Kidney (tissue), 14 donors: ENCODE results near the gene BOD1L1. TPM values are rescaled to one million over a fixed set of nuclear protein-coding genes. Genes with fewer than 3 reads are reported as not detected.

Source experiments
- DNase-seq, 5 donors: peaks; one replicate each; pipeline ENCODE4 v3.0.0-alpha.2; 2013 to 2020
- FAIRE-seq: peaks from 2 replicates; lab custom pipeline; 2012; peaks lifted over from hg19 to GRCh38; lab: Jason Lieb, UNC
- H3K27ac ChIP-seq, 2 donors: one replicate each; pipeline ENCODE4 v1.7.0; 2013; ENCODE audit warnings: low read depth in 2 of 2, low read length in 2 of 2, inconsistent platforms in 1 of 2
- H3K27me3 ChIP-seq: one replicate; pipeline ENCODE4 v1.7.1; 2013; ENCODE audit warnings: low read length, inconsistent platforms; ENCODE audit not compliant: control insufficient read depth, insufficient read depth
- H3K36me3 ChIP-seq, 3 donors: one replicate each; pipeline versions ENCODE4 v1.7.0 to v1.7.1; 2013; ENCODE audit warnings: low read length in 3 of 3, control low read depth in 1 of 3, inconsistent platforms in 1 of 3; ENCODE audit not compliant: insufficient read depth in 3 of 3, control insufficient read depth in 2 of 3
- H3K4me1 ChIP-seq, 3 donors: one replicate each; pipeline versions ENCODE4 v1.7.0 to v1.7.1; 2013; ENCODE audit warnings: low read length in 3 of 3, inconsistent platforms in 1 of 3, low read depth in 1 of 3; ENCODE audit not compliant: control insufficient read depth in 2 of 3, insufficient read depth in 2 of 3
- H3K4me3 ChIP-seq, 3 donors: one replicate each; pipeline versions ENCODE4 v1.7.0 to v1.8.1; 2013; ENCODE audit warnings: low read length in 3 of 3, control low read depth in 1 of 3, inconsistent platforms in 1 of 3
- H3K9ac ChIP-seq, 3 donors: one replicate each; pipeline versions ENCODE4 v1.7.0 to v1.7.1; 2013; ENCODE audit warnings: low read length in 3 of 3, control low read depth in 1 of 3, inconsistent platforms in 1 of 3
- H3K9me3 ChIP-seq, 3 donors: one replicate each; pipeline versions ENCODE4 v1.7.0 to v1.7.1; 2013; ENCODE audit warnings: low read length in 3 of 3, control low read depth in 1 of 3, inconsistent platforms in 1 of 3; ENCODE audit not compliant: control insufficient read depth in 2 of 3, insufficient read depth in 1 of 3
- CTCF ChIP-seq: IDR thresholded peaks from 3 replicates; pipeline ENCODE4 v1.5.1; 2012; ENCODE audit warnings: mild to moderate bottlenecking, moderate library complexity, borderline replicate concordance; ENCODE audit not compliant: insufficient read depth; ENCODE audit errors: extremely low read depth
- intact Hi-C: fragments of 100-400 bp; cut with DNase I; formaldehyde crosslinking; loops from one replicate; pipeline ENCODE4 v1.11.1; 2022
- polyA plus RNA-seq: library from polyadenylated mRNA; stranded (reverse); fragments of 350-450 nt; fragmentation: Illumina TruSeq; extraction: RNeasy Lipid Tissue Mini Kit (QIAGEN cat#74804); gene quantifications from one replicate; pipeline ENCODE4 v1.2.3, GENCODE V29; 2014; ENCODE audit warnings: low read depth, low replicate concordance; ENCODE audit not compliant: insufficient read depth
- total RNA-seq: library from RNA; stranded (reverse); fragmentation: NEBNext Ultra II Directional; extraction: Animal tissue kit (Norgen Biotek cat#: 25700); gene quantifications from one replicate; pipeline ENCODE4 v1.2.1, GENCODE V29; 2021
- donor health status: control.
- donor health status: control.
- donor health status: control.
- donor health status: control.
- donor health status: control.
- donor health status: DM: yes; HTN: yes; CAD: no.
- donor health status: Normal renal cell carcinoma (clear cell type).

BOD1L1 gene
- total and polyA plus RNA-seq, 2 donors from 2014 or later = 9.0 to 45.6 TPM

GRCh38 chr4:13599159-13599558, 28.4 kb downstream of the BOD1L1 start:
- H3K9ac ChIP-seq = no peak overlapping the region
- no peaks in the 10 kb centered on the region for H3K27me3 ChIP-seq
- FAIRE-seq (no peak), DNase-seq (peak in 4 of 5 donors; percentile 37 to 66 (median 48))
- H3K9me3 ChIP-seq = no peaks in the 10 kb centered on the region
- no peaks in the 10 kb centered on the region for H3K4me1 ChIP-seq
- TF ChIP-seq CTCF = no peak
- H3K4me3 ChIP-seq = no peak overlapping the region
- peaks cover 20 to 40% (median 39%) of the 10 kb centered on the region in 3 donors for H3K36me3 ChIP-seq
- intact Hi-C loops = no loop called here
- H3K27ac ChIP-seq = no peak overlapping the region

GRCh38 chr4:13597604-13598003, 29.9 kb downstream of the BOD1L1 start:
- intact Hi-C loops = no loop called here
- no peak overlapping the region for H3K9ac ChIP-seq
- no peaks in the 10 kb centered on the region for H3K4me1 ChIP-seq
- H3K27me3 ChIP-seq = no peaks in the 10 kb centered on the region
- no peak overlapping the region for H3K27ac ChIP-seq
- no peak for DNase-seq
- H3K9me3 ChIP-seq = no peaks in the 10 kb centered on the region
- no peak for FAIRE-seq
- peaks cover 18 to 34% (median 33%) of the 10 kb centered on the region in 3 donors for H3K36me3 ChIP-seq
- no peak overlapping the region for H3K4me3 ChIP-seq
- TF ChIP-seq CTCF = no peak

- intact Hi-C loops = no loop called here
- Histone ChIP-seq H3K36me3 (peaks cover 14 to 32% (median 28%) of the 10 kb centered on the region in 3 donors), H3K27me3 (no peaks in the 10 kb centered on the region), H3K9me3 (no peaks in the 10 kb centered on the region), H3K27ac (no peak overlapping the region), H3K4me3 (no peak overlapping the region), H3K9ac (no peak overlapping the region), H3K4me1 (no peaks in the 10 kb centered on the region)
- DNase-seq (no peak), FAIRE-seq (no peak)
- no peak for TF ChIP-seq CTCF
These were observed 30.4 kb downstream of the BOD1L1 start for GRCh38 chr4:13597141-13597540.

- Histone ChIP-seq H3K27ac (no peak overlapping the region), H3K4me1 (no peaks in the 10 kb centered on the region), H3K4me3 (no peak overlapping the region), H3K9ac (no peak overlapping the region), H3K9me3 (no peaks in the 10 kb centered on the region), H3K36me3 (peaks cover 13 to 31% (median 30%) of the 10 kb centered on the region in 3 donors), H3K27me3 (no peaks in the 10 kb centered on the region)
- DNase-seq (no peak), FAIRE-seq (no peak)
- intact Hi-C loops = no loop called here
- TF ChIP-seq CTCF = no peak
These were observed 35.3 kb downstream of the BOD1L1 start for GRCh38 chr4:13592220-13592619.
